Measurements from ENCODE around the gene RPTOR.

The RPTOR gene

GRCh38 chr17:80894726-80895125, 350.1 kb downstream of the RPTOR start:
- H3K27me3 ChIP-seq (ENCODE audit: control insufficient read depth, insufficient read depth, low read length) = no peaks in the 10 kb centered on the region
- H3K4me3 ChIP-seq (ENCODE audit: low read length) = no peak overlapping the region
- H3K9me3 ChIP-seq (ENCODE audit: control insufficient read depth, low read length) = no peaks in the 10 kb centered on the region
- no peak overlapping the region for H3K9ac ChIP-seq (ENCODE audit: low read length)
- peaks cover 20% of the 10 kb centered on the region for H3K4me1 ChIP-seq (ENCODE audit: control insufficient read depth, insufficient read depth, low read length)
- peaks cover 13% of the 10 kb centered on the region for H3K36me3 ChIP-seq (ENCODE audit: control insufficient read depth, insufficient read depth, low read length)

DNA sequence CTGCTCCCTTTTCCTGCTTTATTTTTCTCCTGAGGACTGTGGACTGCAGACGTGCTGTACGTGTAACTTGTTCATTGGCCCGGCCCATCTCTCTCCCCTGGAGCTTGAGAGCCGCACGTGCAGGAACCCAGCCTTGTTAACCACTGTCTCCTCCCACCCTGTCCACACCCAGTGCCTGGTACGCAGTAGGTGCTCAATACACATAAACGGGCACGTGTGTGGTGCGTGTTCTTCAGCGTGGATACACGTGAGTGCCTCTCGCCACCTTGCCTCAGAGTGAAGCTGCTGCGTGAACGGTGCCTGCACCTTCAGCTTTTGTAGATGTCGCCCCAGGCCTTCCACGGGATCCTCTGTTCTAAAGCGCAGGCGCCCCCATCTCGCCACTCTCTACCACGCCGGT, 350.7 kb downstream of the RPTOR start:
- Histone ChIP-seq H3K27me3 (ENCODE audit: control insufficient read depth, insufficient read depth, low read length) (no peaks in the 10 kb centered on the region), H3K4me3 (ENCODE audit: low read length) (no peak overlapping the region), H3K4me1 (ENCODE audit: control insufficient read depth, insufficient read depth, low read length) (peaks cover 26% of the 10 kb centered on the region), H3K36me3 (ENCODE audit: control insufficient read depth, insufficient read depth, low read length) (peaks cover 13% of the 10 kb centered on the region), H3K9ac (ENCODE audit: low read length) (no peak overlapping the region), H3K9me3 (ENCODE audit: control insufficient read depth, low read length) (no peaks in the 10 kb centered on the region)

- Histone ChIP-seq H3K9ac (ENCODE audit: low read length) (no peak overlapping the region), H3K4me3 (ENCODE audit: low read length) (no peak overlapping the region), H3K36me3 (ENCODE audit: control insufficient read depth, insufficient read depth, low read length) (no peaks in the 10 kb centered on the region), H3K9me3 (ENCODE audit: control insufficient read depth, low read length) (no peaks in the 10 kb centered on the region), H3K27me3 (ENCODE audit: control insufficient read depth, insufficient read depth, low read length) (no peaks in the 10 kb centered on the region), H3K4me1 (ENCODE audit: control insufficient read depth, insufficient read depth, low read length) (peaks cover 23% of the 10 kb centered on the region)
These were observed 354.1 kb downstream of the RPTOR start for GRCh38 chr17:80898716-80899115.

GRCh38 chr17:80899402-80900268, 355.0 kb downstream of the RPTOR start:
- H3K9me3 ChIP-seq (ENCODE audit: control insufficient read depth, low read length) = no peaks in the 10 kb centered on the region
- no peak overlapping the region for H3K9ac ChIP-seq (ENCODE audit: low read length)
- H3K27me3 ChIP-seq (ENCODE audit: control insufficient read depth, insufficient read depth, low read length) = no peaks in the 10 kb centered on the region
- H3K36me3 ChIP-seq (ENCODE audit: control insufficient read depth, insufficient read depth, low read length) = no peaks in the 10 kb centered on the region
- H3K4me1 ChIP-seq (ENCODE audit: control insufficient read depth, insufficient read depth, low read length) = peaks cover 23% of the 10 kb centered on the region
- H3K4me3 ChIP-seq (ENCODE audit: low read length) = no peak overlapping the region

GRCh38 chr17:80901319-80901718, 356.7 kb downstream of the RPTOR start:
- no peak overlapping the region for H3K9ac ChIP-seq (ENCODE audit: low read length)
- no peaks in the 10 kb centered on the region for H3K27me3 ChIP-seq (ENCODE audit: control insufficient read depth, insufficient read depth, low read length)
- peaks cover 23% of the 10 kb centered on the region for H3K4me1 ChIP-seq (ENCODE audit: control insufficient read depth, insufficient read depth, low read length)
- no peaks in the 10 kb centered on the region for H3K9me3 ChIP-seq (ENCODE audit: control insufficient read depth, low read length)
- no peaks in the 10 kb centered on the region for H3K36me3 ChIP-seq (ENCODE audit: control insufficient read depth, insufficient read depth, low read length)
- no peak overlapping the region for H3K4me3 ChIP-seq (ENCODE audit: low read length)

DNA sequence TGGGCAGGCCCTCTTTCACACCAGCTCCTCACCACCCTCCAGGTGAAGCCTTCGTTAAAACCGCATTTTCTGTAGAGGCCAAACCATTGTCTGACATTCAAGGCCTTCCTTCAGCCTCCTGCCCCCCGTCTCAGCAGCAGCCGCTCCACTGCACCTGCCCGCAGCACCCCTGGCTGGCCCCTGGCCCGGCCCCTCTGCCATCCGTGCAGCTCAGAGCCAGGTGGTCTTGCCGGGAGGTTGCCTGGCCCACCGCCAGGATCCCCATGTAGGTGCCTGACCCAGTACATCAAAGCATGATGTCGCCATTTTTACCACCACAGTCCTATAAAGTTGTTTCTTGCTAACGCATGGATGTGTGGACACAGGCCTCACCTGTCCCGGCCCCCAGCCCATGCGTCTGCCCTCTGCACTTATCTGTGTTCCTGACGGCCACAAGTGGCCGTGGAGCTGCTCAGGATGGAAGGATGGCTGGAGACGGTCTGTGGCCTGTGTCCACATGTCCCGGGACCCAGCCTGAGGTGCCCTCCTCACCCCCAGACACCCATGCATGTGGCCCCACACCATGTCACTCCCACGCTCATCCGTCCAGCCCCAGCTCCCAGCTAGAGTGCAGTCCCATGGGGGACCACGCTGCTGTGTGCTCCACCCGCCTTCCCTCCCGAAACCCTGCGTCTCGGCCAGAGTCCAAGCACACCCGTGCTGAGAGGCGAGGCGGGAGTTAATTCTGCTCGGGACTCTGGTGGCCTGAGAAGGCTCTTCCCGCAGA, 357.7 kb downstream of the RPTOR start:
- H3K4me3 ChIP-seq (ENCODE audit: low read length) = no peak overlapping the region
- no peaks in the 10 kb centered on the region for H3K27me3 ChIP-seq (ENCODE audit: control insufficient read depth, insufficient read depth, low read length)
- no peak overlapping the region for H3K9ac ChIP-seq (ENCODE audit: low read length)
- H3K9me3 ChIP-seq (ENCODE audit: control insufficient read depth, low read length) = no peaks in the 10 kb centered on the region
- H3K36me3 ChIP-seq (ENCODE audit: control insufficient read depth, insufficient read depth, low read length) = no peaks in the 10 kb centered on the region
- H3K4me1 ChIP-seq (ENCODE audit: control insufficient read depth, insufficient read depth, low read length) = peaks cover 23% of the 10 kb centered on the region

DNA sequence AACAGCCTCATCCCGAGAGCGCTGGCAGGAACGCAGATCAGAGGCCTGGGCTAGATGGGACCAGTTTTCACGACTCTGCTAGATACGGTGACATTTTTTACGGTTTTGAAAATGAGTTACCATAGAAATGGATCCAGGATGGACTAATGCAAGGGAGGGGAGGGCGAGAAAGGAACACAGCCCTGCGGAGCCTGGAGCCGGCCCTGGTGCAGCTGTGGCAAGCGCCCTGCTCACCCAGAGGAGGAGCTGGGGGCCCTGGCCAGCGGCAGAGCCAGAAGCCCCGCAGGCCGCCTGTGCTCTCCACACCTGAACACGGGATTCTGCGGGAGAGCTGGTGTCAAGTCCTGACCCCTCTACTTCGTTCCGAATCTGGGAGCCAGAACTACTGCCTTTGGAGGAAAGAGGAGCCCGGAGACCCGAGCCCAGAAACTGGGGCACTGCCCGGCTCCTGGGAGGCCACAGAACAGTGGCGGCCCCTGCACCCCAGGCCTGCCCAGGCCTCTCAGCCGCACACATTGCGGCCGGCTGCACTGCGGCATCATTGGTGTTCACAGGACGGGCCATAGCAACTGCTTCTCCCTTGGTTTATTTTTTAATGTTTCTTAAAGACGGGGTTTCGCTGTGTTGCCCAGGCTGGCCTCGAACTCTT, 358.4 kb downstream of the RPTOR start:
- Histone ChIP-seq H3K9me3 (ENCODE audit: control insufficient read depth, low read length) (no peaks in the 10 kb centered on the region), H3K27me3 (ENCODE audit: control insufficient read depth, insufficient read depth, low read length) (no peaks in the 10 kb centered on the region), H3K4me3 (ENCODE audit: low read length) (no peak overlapping the region), H3K36me3 (ENCODE audit: control insufficient read depth, insufficient read depth, low read length) (no peaks in the 10 kb centered on the region), H3K4me1 (ENCODE audit: control insufficient read depth, insufficient read depth, low read length) (peaks cover 23% of the 10 kb centered on the region), H3K9ac (ENCODE audit: low read length) (no peak overlapping the region)

DNA sequence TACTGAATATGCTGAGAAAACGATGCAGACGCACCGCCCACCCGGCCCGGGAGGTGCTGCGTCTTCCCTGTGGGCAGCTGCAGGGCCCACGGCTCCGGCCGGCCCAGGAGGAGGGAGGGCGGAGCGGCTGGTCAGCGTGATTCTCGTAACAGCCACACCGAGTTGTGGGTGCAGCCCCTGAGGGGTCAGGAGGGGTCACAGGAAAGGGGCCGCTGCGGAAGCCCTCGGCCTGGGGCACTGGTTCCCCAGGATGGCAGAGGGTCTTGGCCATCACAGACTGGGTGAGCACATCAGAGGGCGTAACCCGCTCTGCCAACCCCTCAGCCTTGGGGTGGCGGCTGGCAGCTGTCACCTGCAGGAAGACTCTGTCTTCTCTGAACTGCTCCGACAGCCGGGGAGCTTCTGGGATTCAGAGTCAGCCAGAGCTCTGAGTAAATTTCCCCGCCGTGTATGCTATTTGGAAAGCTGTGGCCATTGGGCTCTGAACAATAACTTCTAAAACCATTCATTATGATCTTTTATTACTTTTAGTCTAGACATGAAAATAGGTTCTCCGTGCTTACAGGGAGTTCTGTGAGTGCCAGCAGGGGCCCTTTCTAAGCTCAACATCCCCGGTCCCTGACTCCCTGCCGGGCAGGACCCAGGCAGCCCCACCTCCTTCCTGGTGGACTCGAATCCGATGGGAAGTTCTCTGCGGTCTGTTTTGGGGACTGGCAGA, 359.6 kb downstream of the RPTOR start:
- H3K36me3 ChIP-seq (ENCODE audit: control insufficient read depth, insufficient read depth, low read length) = no peaks in the 10 kb centered on the region
- no peaks in the 10 kb centered on the region for H3K27me3 ChIP-seq (ENCODE audit: control insufficient read depth, insufficient read depth, low read length)
- no peaks in the 10 kb centered on the region for H3K9me3 ChIP-seq (ENCODE audit: control insufficient read depth, low read length)
- no peak overlapping the region for H3K9ac ChIP-seq (ENCODE audit: low read length)
- H3K4me3 ChIP-seq (ENCODE audit: low read length) = no peak overlapping the region
- H3K4me1 ChIP-seq (ENCODE audit: control insufficient read depth, insufficient read depth, low read length) = peaks cover 19% of the 10 kb centered on the region

DNA sequence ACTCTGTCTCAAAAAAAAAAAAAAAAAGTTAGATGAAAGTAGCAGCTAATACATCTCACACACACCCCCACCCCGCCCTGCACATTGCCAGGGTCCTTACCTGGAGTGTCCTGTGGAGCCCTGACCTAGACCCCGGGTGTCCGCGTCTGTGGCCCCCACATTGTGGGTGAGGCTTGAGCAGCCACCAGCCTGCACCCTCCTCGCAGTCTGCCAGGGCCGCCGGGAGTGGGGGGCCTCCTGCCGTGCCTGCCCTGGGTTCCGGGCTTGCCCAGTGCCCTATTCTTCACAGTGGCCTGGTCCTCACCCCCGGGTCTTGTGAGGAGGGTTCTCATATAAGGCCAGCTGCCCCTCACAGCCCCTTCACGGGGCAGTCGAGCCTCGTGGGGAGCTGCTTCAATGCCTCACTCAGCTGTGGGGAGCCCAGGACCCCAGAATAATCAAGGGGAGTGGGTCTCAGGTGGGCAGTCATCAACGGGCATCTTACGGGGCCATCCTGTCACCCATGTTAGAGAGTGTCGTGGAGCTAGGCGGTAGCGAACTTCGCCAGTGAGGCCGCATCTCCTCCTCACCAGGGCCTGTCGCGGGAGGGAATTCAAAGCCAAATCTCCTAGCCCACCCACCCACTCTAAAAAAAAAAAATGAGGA, 361.1 kb downstream of the RPTOR start:
- Histone ChIP-seq H3K9me3 (ENCODE audit: control insufficient read depth, low read length) (no peaks in the 10 kb centered on the region), H3K36me3 (ENCODE audit: control insufficient read depth, insufficient read depth, low read length) (no peaks in the 10 kb centered on the region), H3K4me1 (ENCODE audit: control insufficient read depth, insufficient read depth, low read length) (peaks cover 4% of the 10 kb centered on the region), H3K4me3 (ENCODE audit: low read length) (no peak overlapping the region), H3K27me3 (ENCODE audit: control insufficient read depth, insufficient read depth, low read length) (no peaks in the 10 kb centered on the region), H3K9ac (ENCODE audit: low read length) (no peak overlapping the region)

DNA sequence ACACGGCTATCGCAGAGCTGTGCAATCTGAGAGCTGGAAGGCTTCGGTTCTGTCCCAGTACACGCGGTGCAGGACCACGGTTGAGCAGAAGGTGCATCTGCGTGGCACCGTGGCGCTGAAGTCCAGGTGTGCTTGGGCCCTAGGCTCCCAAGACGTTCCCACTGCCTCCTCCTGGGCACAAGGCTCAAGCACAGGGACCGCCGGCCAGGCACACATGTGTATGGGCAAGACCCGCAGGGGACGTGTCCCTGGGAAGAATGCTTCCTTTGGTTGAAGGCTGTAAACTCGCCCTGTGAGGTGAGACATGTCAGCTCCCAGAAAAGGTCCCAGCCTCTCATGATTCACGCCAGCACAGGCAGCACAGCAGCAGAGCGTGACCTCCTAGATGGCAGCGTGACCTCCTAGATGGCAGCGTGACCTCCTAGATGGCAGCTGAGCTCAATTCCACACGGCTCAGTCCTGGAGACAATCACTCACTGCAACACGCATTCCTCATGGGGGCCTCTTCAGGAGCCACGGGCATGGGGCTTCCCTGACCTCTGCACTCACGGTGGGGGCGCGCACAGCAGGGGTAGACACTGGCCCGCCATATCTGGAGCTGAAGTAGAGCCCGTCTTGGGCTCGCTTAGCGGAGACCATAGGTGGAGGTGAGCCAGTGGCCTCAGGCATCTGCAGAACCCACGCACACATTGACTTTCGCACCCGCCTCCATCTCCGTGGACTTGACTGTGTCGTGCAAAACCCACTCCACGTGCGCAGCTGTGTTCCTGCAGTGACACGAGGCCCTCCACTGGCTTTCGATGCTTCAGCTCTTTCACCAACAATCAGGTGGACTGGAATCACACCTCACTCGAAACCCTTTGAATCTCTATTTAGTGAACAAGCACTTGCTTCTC, 362.0 kb downstream of the RPTOR start:
- Histone ChIP-seq H3K27me3 (ENCODE audit: control insufficient read depth, insufficient read depth, low read length) (no peaks in the 10 kb centered on the region), H3K9ac (ENCODE audit: low read length) (no peak overlapping the region), H3K36me3 (ENCODE audit: control insufficient read depth, insufficient read depth, low read length) (no peaks in the 10 kb centered on the region), H3K4me1 (ENCODE audit: control insufficient read depth, insufficient read depth, low read length) (no peaks in the 10 kb centered on the region), H3K9me3 (ENCODE audit: control insufficient read depth, low read length) (no peaks in the 10 kb centered on the region), H3K4me3 (ENCODE audit: low read length) (no peak overlapping the region)

- no peaks in the 10 kb centered on the region for H3K4me1 ChIP-seq (ENCODE audit: control insufficient read depth, insufficient read depth, low read length)
- H3K27me3 ChIP-seq (ENCODE audit: control insufficient read depth, insufficient read depth, low read length) = no peaks in the 10 kb centered on the region
- H3K36me3 ChIP-seq (ENCODE audit: control insufficient read depth, insufficient read depth, low read length) = no peaks in the 10 kb centered on the region
- H3K9ac ChIP-seq (ENCODE audit: low read length) = no peak overlapping the region
- no peaks in the 10 kb centered on the region for H3K9me3 ChIP-seq (ENCODE audit: control insufficient read depth, low read length)
- no peak overlapping the region for H3K4me3 ChIP-seq (ENCODE audit: low read length)
These were observed 362.6 kb downstream of the RPTOR start for GRCh38 chr17:80907281-80907680.
